ENCODE results near the gene G3BP1. TPM values are rescaled to one million over a fixed set of nuclear protein-coding genes. Genes with fewer than 3 reads are reported as not detected.
A peak's percentile ranks its signal among the peaks of the same experiment; 100 is the strongest.
"Not testable (repeated sequence)": the region's sequence is repeated elsewhere in the genome, so short reads cannot be mapped to it uniquely, and the experiment has no call there.

G3BP1 gene
- total RNA-seq, 2 donors from 2014 or later, result 149 to 251 TPM

- no peak for ATAC-seq (replicated peaks)
- peaks cover 22% of the 10 kb centered on the region for H3K36me3 Mint-ChIP-seq (ENCODE audit: low read depth)
- no peaks in the 10 kb centered on the region for H3K9me3 Mint-ChIP-seq
- H3K27me3 Mint-ChIP-seq, result no peaks in the 10 kb centered on the region
- no peak overlapping the region for H3K27ac Mint-ChIP-seq
- H3K4me3 Mint-ChIP-seq, result no peak overlapping the region
- no peaks in the 10 kb centered on the region for H3K4me1 Mint-ChIP-seq
Measured at GRCh38 chr5:151822141-151822540, 50.4 kb downstream of the G3BP1 start.

DNA sequence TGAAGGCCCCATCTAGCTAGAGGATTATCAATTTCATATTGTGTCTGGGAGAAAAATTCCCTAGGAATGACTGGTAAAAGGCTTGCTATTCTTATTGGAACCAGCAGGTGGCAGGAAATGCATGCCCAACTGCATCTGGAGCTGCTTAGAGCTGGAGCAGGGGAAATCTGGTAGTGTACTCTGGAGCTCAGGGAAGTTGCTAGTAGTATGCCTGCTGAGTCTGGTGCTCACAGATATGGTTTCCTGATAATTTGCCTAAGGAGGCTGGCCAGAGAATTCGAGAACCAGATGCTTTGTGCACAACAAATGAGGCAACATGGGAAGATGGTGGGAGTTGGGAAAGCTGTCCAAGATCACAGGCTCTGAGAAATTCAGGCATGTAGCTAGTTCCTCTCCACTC, 53.7 kb downstream of the G3BP1 start:
- Mint-ChIP-seq H3K4me1 (peaks cover 6% of the 10 kb centered on the region), H3K36me3 (ENCODE audit: low read depth) (peaks cover 22% of the 10 kb centered on the region)
- peak; percentile 34 for ATAC-seq (replicated peaks)

GRCh38 chr5:151829370-151829769, 57.6 kb downstream of the G3BP1 start:
- Mint-ChIP-seq H3K9me3 (peaks cover 20% of the 10 kb centered on the region), H3K36me3 (ENCODE audit: low read depth) (peaks cover 29% of the 10 kb centered on the region)

More for the DNA sequence above, 53.7 kb downstream of the G3BP1 start:
- Mint-ChIP-seq H3K27ac (no peak overlapping the region), H3K27me3 (no peaks in the 10 kb centered on the region), H3K4me3 (no peak overlapping the region), H3K9me3 (no peaks in the 10 kb centered on the region)

GRCh38 chr5:151832843-151833242, 61.1 kb downstream of the G3BP1 start:
- H3K4me1 Mint-ChIP-seq; ATAC-seq (replicated peaks); H3K4me3 Mint-ChIP-seq; H3K27me3 Mint-ChIP-seq; H3K27ac Mint-ChIP-seq: not testable (repeated sequence)
- Mint-ChIP-seq H3K9me3 (peaks cover 34% of the 10 kb centered on the region), H3K36me3 (ENCODE audit: low read depth) (peaks cover 20% of the 10 kb centered on the region)

More at GRCh38 chr5:151829370-151829769, 57.6 kb downstream of the G3BP1 start:
- Mint-ChIP-seq H3K4me1 (peaks cover 8% of the 10 kb centered on the region), H3K4me3 (no peak overlapping the region), H3K27me3 (no peaks in the 10 kb centered on the region), H3K27ac (no peak overlapping the region)
- ATAC-seq (replicated peaks), result no peak

DNA sequence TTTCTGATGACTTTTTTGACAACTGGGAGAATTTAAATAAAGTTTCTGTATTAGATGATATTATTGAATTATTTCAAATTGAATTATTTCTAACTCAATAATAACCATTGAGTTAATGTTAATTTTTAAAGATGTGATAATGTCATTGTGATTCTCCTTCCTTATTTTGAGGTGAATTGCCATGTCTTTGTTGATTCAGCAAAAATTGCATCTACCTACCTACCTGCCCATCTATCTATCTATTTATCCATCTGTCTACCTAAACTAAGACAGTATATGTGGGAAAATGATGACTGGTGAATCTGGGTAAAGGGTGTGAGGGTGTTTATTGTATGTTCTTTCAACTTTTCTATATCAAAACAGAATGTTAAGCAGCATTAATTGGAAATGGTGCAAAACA, 75.0 kb downstream of the G3BP1 start:
- no peaks in the 10 kb centered on the region for H3K36me3 Mint-ChIP-seq (ENCODE audit: low read depth)
- H3K4me3 Mint-ChIP-seq, result no peak overlapping the region
- H3K9me3 Mint-ChIP-seq, result no peaks in the 10 kb centered on the region
- no peak overlapping the region for H3K27ac Mint-ChIP-seq
- no peak for ATAC-seq (replicated peaks)
- no peaks in the 10 kb centered on the region for H3K4me1 Mint-ChIP-seq
- no peaks in the 10 kb centered on the region for H3K27me3 Mint-ChIP-seq

- H3K9me3 Mint-ChIP-seq, result no peaks in the 10 kb centered on the region
Measured at GRCh38 chr5:151847871-151848270, 76.1 kb downstream of the G3BP1 start.

DNA sequence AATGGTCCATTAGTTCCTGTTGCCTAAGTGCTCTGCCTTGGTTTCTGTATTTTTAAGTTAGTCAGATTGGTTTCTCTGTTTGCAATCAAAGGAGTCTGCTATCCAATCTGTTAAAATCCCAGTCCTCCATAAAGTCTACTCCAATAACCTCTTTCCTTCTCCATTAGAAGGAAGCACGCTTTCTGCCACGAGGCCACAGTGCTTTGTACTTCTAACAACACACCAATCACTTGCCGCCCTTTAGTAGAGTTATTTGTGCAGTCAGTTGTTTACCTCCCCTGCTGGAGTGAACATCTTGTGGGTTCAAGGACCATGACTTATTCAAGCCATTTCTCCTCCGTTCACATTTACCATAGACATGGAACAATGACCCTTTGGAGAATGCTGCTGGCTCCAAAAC, 83.9 kb downstream of the G3BP1 start:
- Mint-ChIP-seq H3K27me3 (no peaks in the 10 kb centered on the region), H3K36me3 (ENCODE audit: low read depth) (no peaks in the 10 kb centered on the region), H3K4me1 (no peaks in the 10 kb centered on the region), H3K27ac (no peak overlapping the region), H3K9me3 (no peaks in the 10 kb centered on the region), H3K4me3 (no peak overlapping the region)
- ATAC-seq (replicated peaks), result no peak

More at GRCh38 chr5:151847871-151848270, 76.1 kb downstream of the G3BP1 start:
- Mint-ChIP-seq H3K27me3 (no peaks in the 10 kb centered on the region), H3K27ac (no peak overlapping the region), H3K36me3 (ENCODE audit: low read depth) (no peaks in the 10 kb centered on the region), H3K4me3 (no peak overlapping the region), H3K4me1 (no peaks in the 10 kb centered on the region)
- ATAC-seq (replicated peaks), result no peak

DNA sequence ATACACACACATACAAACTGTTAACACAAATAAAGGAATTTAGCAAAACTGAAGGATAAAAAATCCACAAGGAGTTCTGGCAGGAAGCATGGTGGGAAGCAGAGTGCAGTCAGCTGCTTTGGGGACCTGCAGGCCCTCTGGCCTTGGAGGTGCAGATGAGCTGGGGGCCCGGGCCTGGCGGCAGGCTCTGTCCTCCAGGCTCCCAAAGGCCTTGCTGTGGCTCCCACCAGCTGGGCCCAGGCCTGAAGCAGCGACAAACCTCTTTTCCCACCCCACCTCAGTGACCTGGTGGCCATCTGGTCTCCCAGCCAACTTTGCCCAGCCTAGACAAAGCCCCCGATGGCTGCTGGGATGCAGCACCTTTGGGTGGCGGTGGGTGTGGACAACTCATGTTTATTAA, 85.1 kb downstream of the G3BP1 start:
- no peaks in the 10 kb centered on the region for H3K36me3 Mint-ChIP-seq (ENCODE audit: low read depth)
- H3K9me3 Mint-ChIP-seq, result no peaks in the 10 kb centered on the region
- H3K27me3 Mint-ChIP-seq, result no peaks in the 10 kb centered on the region
- H3K27ac Mint-ChIP-seq, result no peak overlapping the region
- ATAC-seq (replicated peaks), result no peak
- H3K4me1 Mint-ChIP-seq, result no peaks in the 10 kb centered on the region
- no peak overlapping the region for H3K4me3 Mint-ChIP-seq

GRCh38 chr5:151860867-151861266, 89.1 kb downstream of the G3BP1 start:
- not testable (repeated sequence) for H3K4me3 Mint-ChIP-seq; H3K27me3 Mint-ChIP-seq; H3K9me3 Mint-ChIP-seq; ATAC-seq (replicated peaks); H3K27ac Mint-ChIP-seq; H3K36me3 Mint-ChIP-seq (ENCODE audit: low read depth); H3K4me1 Mint-ChIP-seq

Other genes starting within 250 kb of the G3BP1 start
- not detected for gene FAT2, start 180.6 kb upstream of the G3BP1 start, total RNA-seq
- under 1 TPM in 1 of 2 donors, not detected in 1; 0.26 TPM for gene SPARC, start 85.0 kb upstream of the G3BP1 start, total RNA-seq
- 10 to 100 TPM; 41.8 to 87.8 TPM for gene ATOX1, start 13.3 kb upstream of the G3BP1 start, total RNA-seq
- gene GLRA1, start 152.9 kb downstream of the G3BP1 start, total RNA-seq, result not detected